PC-3 (cell line): ENCODE results near the gene BAX.

Experiments used
- CTCF ChIP-seq: fragments of 300-600 bp; sonication (generic); conservative IDR thresholded peaks from 2 replicates; pipeline ENCODE4 v1.5.1; 2017; ENCODE audit warnings: antibody characterized with exemption, low read depth, mild to moderate bottlenecking, low read length
- EZH2phosphoT487 ChIP-seq: fragments of 300-600 bp; sonication (generic); IDR thresholded peaks from 2 replicates; pipeline ENCODE4 v1.6.1; 2018; ENCODE audit warnings: mild to moderate bottlenecking, antibody characterized with exemption, low read length, borderline replicate concordance

GRCh38 chr19:48947258-48947542 is 7.5 kb upstream of the BAX start:
- no peak for TF ChIP-seq EZH2phosphoT487
- no peak for TF ChIP-seq CTCF
